HEK293T (cell line): ENCODE results near the gene ATG7.

Experiments used
- CTCF ChIA-PET: fragments of 350-600 bp; formaldehyde crosslinking; extraction: SDS; loops from one replicate; lab custom pipeline; 2021; ENCODE audit warnings: antibody characterized with exemption, inconsistent platforms; lab: Yijun Ruan, JAX
- POLR2A ChIA-PET: fragments of 350-600 bp; formaldehyde crosslinking; extraction: SDS; loops from one replicate; lab custom pipeline; 2020; ENCODE audit warnings: antibody characterized with exemption, inconsistent platforms; lab: Yijun Ruan, JAX
- DNase-seq: peaks from one replicate; pipeline ENCODE4 v3.0.0; 2012; ENCODE audit warnings: mixed read lengths; ENCODE audit errors: extremely low spot score
- ARNT ChIP-seq: fragments of 450-650 bp; IDR thresholded peaks from 2 replicates; pipeline ENCODE4 v1.6.1; 2017; ENCODE audit warnings: mild to moderate bottlenecking
- BHLHE40 ChIP-seq: fragments of 450-650 bp; IDR thresholded peaks from 2 replicates; pipeline ENCODE4 v1.6.1; 2016; ENCODE audit warnings: mild to moderate bottlenecking, moderate library complexity, borderline replicate concordance
- CTBP1 ChIP-seq: fragments of 450-650 bp; IDR thresholded peaks from 2 replicates; pipeline ENCODE4 v1.6.1; 2016; ENCODE audit warnings: borderline replicate concordance
- ELF4 ChIP-seq: fragments of 450-650 bp; IDR thresholded peaks from 2 replicates; pipeline ENCODE4 v1.6.1; 2017; ENCODE audit warnings: antibody characterized with exemption
- FOXA1 ChIP-seq: fragments of 450-650 bp; IDR thresholded peaks from 2 replicates; pipeline ENCODE4 v1.6.1; 2016; ENCODE audit warnings: mild to moderate bottlenecking
- FOXK2 ChIP-seq: fragments of 450-650 bp; IDR thresholded peaks from 2 replicates; pipeline ENCODE4 v1.6.1; 2016; ENCODE audit warnings: mild to moderate bottlenecking
- FOXM1 ChIP-seq: fragments of 450-650 bp; IDR thresholded peaks from 2 replicates; pipeline ENCODE4 v1.6.1; 2017; ENCODE audit warnings: mild to moderate bottlenecking, borderline replicate concordance
- HDGF ChIP-seq: fragments of 450-650 bp; IDR thresholded peaks from 2 replicates; pipeline ENCODE4 v1.6.1; 2017; ENCODE audit warnings: antibody characterized with exemption, borderline replicate concordance
- L3MBTL2 ChIP-seq: fragments of 450-650 bp; conservative IDR thresholded peaks from 2 replicates; pipeline ENCODE4 v1.6.1; 2016; ENCODE audit warnings: mild to moderate bottlenecking
- LEF1 ChIP-seq: fragments of 450-650 bp; IDR thresholded peaks from 2 replicates; pipeline ENCODE4 v1.6.1; 2017; ENCODE audit warnings: mild to moderate bottlenecking, borderline replicate concordance
- NFRKB ChIP-seq: fragments of 450-650 bp; IDR thresholded peaks from 2 replicates; pipeline ENCODE4 v1.6.1; 2016; ENCODE audit warnings: mild to moderate bottlenecking, moderate library complexity
- SP1 ChIP-seq: fragments of 450-650 bp; IDR thresholded peaks from 2 replicates; pipeline ENCODE4 v1.6.1; 2017
- SUZ12 ChIP-seq: fragments of 450-650 bp; IDR thresholded peaks from 2 replicates; pipeline ENCODE4 v1.6.1; 2016; ENCODE audit warnings: mild to moderate bottlenecking
- TARDBP ChIP-seq: fragments of 450-650 bp; IDR thresholded peaks from 2 replicates; pipeline ENCODE4 v1.6.1; 2016
- ZNF384 ChIP-seq: fragments of 450-650 bp; IDR thresholded peaks from 2 replicates; pipeline ENCODE4 v1.6.1; 2016
- TF ChIP-seq, protein P1 (sequence below): fragments of 450-650 bp; IDR thresholded peaks from 2 replicates; pipeline ENCODE4 v1.6.1; 2016

ATG7 gene

DNA sequence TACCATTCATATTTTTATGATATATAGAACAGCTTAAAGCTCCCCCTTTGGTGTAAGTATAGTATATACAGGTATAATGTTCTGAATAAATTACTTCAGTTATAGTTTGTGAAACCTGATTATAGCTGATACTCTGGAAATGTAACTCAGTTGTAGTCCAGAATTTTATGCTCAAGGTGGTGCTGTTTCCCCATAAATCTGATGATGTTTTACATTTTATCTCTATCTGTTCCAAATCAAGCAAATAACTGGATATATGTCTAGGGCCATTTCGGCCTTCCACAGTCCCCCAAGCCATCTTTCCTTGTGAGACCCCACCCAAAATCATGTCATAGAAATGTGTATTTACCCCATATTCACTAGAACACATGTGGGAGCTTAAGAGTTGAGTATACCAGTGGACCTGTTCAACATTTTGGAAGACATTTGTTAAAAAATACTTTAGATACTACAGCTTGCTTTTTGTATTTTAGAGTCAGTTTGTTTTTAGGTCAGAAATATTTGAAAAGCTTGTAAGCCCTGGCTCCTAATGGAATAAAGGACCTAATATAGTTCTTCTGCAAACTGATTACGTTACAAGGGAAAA lies 107.1 kb downstream of the ATG7 start:
- TF ChIP-seq LEF1 (no peak), BHLHE40 (no peak), FOXK2 (no peak), ARNT (no peak), HDGF (no peak), NFRKB (no peak), FOXM1 (no peak), TARDBP (no peak), CTBP1 (no peak), SUZ12 (no peak), ELF4 (no peak), SP1 (no peak), L3MBTL2 (no peak), FOXA1 (no peak), ZNF384 (no peak)
- TF ChIP-seq, protein P1, sequence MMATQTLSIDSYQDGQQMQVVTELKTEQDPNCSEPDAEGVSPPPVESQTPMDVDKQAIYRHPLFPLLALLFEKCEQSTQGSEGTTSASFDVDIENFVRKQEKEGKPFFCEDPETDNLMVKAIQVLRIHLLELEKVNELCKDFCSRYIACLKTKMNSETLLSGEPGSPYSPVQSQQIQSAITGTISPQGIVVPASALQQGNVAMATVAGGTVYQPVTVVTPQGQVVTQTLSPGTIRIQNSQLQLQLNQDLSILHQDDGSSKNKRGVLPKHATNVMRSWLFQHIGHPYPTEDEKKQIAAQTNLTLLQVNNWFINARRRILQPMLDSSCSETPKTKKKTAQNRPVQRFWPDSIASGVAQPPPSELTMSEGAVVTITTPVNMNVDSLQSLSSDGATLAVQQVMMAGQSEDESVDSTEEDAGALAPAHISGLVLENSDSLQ = no peak
- ChIA-PET CTCF (interaction anchor here (0.8 to 4.2 kb wide), 9 partner anchors 95 to 278 kb away, joined by 3 to 29 read pairs (median 3); partner anchors contain the start of gene VGLL4), POLR2A (no interaction called here)
- peak; percentile 30 for DNase-seq

DNA sequence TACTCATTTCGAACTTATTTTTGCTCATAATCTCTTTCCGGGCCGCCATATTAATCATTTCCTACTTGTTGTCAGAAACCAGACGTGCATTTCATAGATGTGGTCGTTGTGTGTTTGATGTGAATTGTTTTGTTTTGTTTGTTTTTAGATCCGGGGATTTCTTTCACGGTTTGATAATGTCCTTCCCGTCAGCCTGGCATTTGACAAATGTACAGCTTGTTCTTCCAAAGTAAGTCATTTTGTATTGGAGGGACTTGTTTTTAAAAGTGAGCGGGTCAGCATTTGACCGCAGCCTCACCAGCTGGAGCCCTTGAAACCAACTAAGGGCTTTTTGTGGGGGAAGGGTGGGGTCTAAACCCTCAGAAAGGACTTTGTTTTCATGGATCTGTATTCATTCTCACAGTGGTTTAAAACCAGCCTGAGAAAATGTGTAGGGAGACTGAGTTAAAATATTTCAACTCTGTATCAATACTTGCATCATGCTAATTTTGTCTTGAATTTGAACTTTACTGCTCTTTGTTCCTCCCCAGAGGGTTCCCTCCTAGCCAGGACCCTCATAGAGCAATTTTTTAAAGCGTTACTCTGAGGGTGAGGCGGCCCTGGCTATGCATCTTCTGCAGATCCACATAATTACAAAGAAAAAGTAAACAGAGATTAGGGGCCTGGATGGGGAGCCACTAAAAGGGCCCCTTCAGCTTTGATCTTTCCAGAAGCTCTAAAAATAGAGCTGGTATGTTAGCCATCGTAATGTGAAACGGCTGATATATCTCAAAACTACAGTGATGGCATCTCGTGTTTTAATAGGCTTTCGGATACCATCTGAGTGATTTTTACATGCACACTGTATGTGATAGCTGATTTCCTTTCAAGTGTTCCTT lies 107.9 kb downstream of the ATG7 start:
- DNase-seq = no peak
- TF ChIP-seq BHLHE40 = no peak
- no peak for TF ChIP-seq FOXK2
- no peak for TF ChIP-seq ARNT
- no peak for TF ChIP-seq TARDBP
- no peak for TF ChIP-seq NFRKB
- TF ChIP-seq SP1 = no peak
- no peak for TF ChIP-seq FOXA1
- TF ChIP-seq L3MBTL2 = no peak
- TF ChIP-seq, protein P1 = 0 out of 2 replicates have a peak, but pooled peaks have one; percentile 19
- TF ChIP-seq CTBP1 = no peak
- no peak for TF ChIP-seq FOXM1
- no peak for TF ChIP-seq SUZ12
- TF ChIP-seq LEF1 = peak; percentile 46; the same call in 1 of the 2 replicates
- no peak for TF ChIP-seq HDGF
- no peak for TF ChIP-seq ZNF384
- POLR2A ChIA-PET = interaction anchor here (1.0 kb wide), 1 partner anchor 264 kb away, joined by 3 read pairs; no protein-coding TSS in a partner anchor
- CTCF ChIA-PET = interaction anchor here (0.7 to 4.2 kb wide), 10 partner anchors 94 to 605 kb away, joined by 3 to 29 read pairs (median 3); no protein-coding TSS in a partner anchor

DNA sequence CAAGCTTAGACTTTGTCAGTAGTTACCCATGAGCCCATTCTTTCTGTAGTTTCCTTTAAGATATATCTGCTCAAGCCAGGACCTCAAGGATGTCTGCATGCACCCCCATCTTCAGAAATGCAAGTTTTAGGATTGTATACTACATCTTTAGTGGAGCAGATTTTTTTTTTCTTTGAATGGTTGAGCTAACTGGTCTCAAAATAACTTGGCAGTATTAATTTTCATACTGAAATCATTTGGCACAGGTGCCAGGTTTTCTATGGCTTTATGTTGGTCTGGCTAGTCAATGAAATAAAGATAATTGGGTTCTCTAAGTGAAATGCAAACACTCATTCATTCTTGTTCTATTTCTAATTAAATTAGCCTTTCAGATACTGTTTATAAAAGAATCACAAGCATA lies 108.9 kb downstream of the ATG7 start:
- no peak for TF ChIP-seq ELF4
- TF ChIP-seq, protein P1 = no peak
- DNase-seq = no peak
- ChIA-PET CTCF (interaction anchor here (4.2 kb wide), 1 partner anchor 269 kb away, joined by 29 read pairs; no protein-coding TSS in a partner anchor), POLR2A (interaction anchor here (1.0 kb wide), 1 partner anchor 263 kb away, joined by 3 read pairs; no protein-coding TSS in a partner anchor)

DNA sequence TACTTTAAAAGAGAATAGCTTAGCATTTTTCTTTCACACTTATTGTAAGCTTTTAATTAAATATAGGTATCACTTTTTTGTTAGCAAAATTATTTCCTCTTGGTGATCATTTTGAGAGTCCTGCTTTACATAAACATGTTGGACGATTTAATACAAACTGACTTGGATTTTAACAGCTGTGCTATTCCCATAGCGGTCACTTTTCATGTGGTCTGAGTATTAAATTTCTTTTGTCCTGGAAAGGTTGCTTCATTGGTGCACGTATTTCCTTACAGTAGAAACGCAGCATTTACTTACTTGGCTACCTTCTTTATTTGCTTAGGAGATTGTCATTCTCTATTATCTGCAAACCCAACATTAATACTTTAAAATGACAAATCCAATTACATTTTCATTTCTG lies 109.4 kb downstream of the ATG7 start:
- ChIA-PET POLR2A (no interaction called here), CTCF (interaction anchor here (4.2 kb wide), 1 partner anchor 268 kb away, joined by 29 read pairs; no protein-coding TSS in a partner anchor)
- no peak for DNase-seq
- TF ChIP-seq FOXA1 = no peak
- TF ChIP-seq TARDBP = no peak
- TF ChIP-seq ZNF384 = no peak
- TF ChIP-seq SUZ12 = no peak
- TF ChIP-seq, protein P1 = no peak
- no peak for TF ChIP-seq ELF4
- TF ChIP-seq ARNT = no peak
- TF ChIP-seq BHLHE40 = no peak
- no peak for TF ChIP-seq SP1
- no peak for TF ChIP-seq NFRKB

DNA sequence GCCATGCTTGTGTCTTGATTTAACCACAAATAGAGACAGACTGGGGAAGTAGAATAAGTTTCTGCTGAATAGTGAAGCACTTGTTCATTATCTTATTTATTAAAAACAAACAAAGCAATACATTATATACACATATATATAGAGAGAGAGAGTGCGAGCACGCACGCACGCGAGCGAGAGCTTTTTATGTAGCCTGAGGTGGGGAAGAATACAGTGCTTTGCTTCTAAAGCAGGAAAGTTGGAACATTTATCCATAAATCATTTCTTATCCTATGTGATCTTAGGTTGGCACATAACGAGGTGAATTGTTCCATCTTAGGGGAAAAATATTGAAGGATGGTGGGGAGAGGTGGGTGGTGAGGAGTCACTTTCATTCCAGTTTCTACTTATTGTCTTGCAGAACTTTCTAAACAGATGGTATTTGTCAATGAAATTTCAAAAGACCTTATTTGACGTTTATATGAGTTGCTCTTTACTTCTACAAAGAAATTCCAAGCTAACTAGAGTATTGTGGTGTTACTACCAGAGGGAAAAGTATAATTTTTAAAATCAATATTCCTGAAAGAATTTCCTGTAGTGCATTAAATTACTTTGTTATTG lies 110.0 kb downstream of the ATG7 start:
- DNase-seq = no peak
- TF ChIP-seq, protein P1 = no peak
- TF ChIP-seq FOXM1 (no peak), SP1 (no peak), BHLHE40 (no peak), L3MBTL2 (no peak), FOXA1 (no peak), LEF1 (no peak), NFRKB (no peak), ZNF384 (no peak)
- POLR2A ChIA-PET = no interaction called here
- CTCF ChIA-PET = interaction anchor here (4.2 kb wide), 1 partner anchor 268 kb away, joined by 29 read pairs; no protein-coding TSS in a partner anchor
